Small intestine (tissue), 7 donors: ENCODE data around the gene FAM177B. TPM values are rescaled to one million over a fixed set of nuclear protein-coding genes. Genes with fewer than 3 reads are reported as not detected.
A peak's percentile ranks its signal among the peaks of the same experiment; 100 is the strongest.

Experiments used
- DNase-seq, 2 donors: peaks; one replicate each; pipeline versions ENCODE4 v3.0.0 to v3.0.0-alpha.2; 2013
- FAIRE-seq: peaks from 2 replicates; lab custom pipeline; 2012; peaks lifted over from hg19 to GRCh38; lab: Jason Lieb, UNC
- H3K27ac ChIP-seq, 3 donors: one replicate each; pipeline ENCODE4 v1.5.1; 2013; ENCODE audit warnings: low read length in 2 of 3, mild to moderate bottlenecking in 2 of 3, control low read depth in 1 of 3, inconsistent platforms in 1 of 3, low read depth in 1 of 3, moderate library complexity in 1 of 3
- H3K27me3 ChIP-seq, 3 donors: one replicate each; pipeline ENCODE4 v1.6.1; 2013; ENCODE audit warnings: low read length in 3 of 3, inconsistent platforms in 1 of 3; ENCODE audit not compliant: control insufficient read depth in 3 of 3, insufficient read depth in 3 of 3
- H3K36me3 ChIP-seq, 3 donors: one replicate each; pipeline ENCODE4 v1.6.1; 2013; ENCODE audit warnings: low read length in 3 of 3, inconsistent platforms in 1 of 3, low read depth in 1 of 3, mild to moderate bottlenecking in 1 of 3, moderate library complexity in 1 of 3; ENCODE audit not compliant: control insufficient read depth in 3 of 3, insufficient read depth in 2 of 3
- H3K4me1 ChIP-seq, 3 donors: one replicate each; pipeline ENCODE4 v1.6.1; 2013; ENCODE audit warnings: low read length in 2 of 3, inconsistent platforms in 1 of 3, low read depth in 1 of 3, mild to moderate bottlenecking in 1 of 3, moderate library complexity in 1 of 3; ENCODE audit not compliant: control insufficient read depth in 3 of 3, insufficient read depth in 2 of 3
- H3K4me3 ChIP-seq, 3 donors: one replicate each; pipeline ENCODE4 v1.5.1; 2013; ENCODE audit warnings: low read length in 3 of 3, control low read depth in 1 of 3, inconsistent platforms in 1 of 3, low read depth in 1 of 3, mild to moderate bottlenecking in 1 of 3, moderate library complexity in 1 of 3
- H3K9me3 ChIP-seq, 2 donors: one replicate each; pipeline ENCODE4 v1.6.1; 2013; ENCODE audit warnings: low read depth in 1 of 2, low read length in 1 of 2; ENCODE audit not compliant: control insufficient read depth in 2 of 2, insufficient read depth in 1 of 2
- WGBS, 3 donors: extraction: QIAGEN DNeasy Blood & Tissue Kit; methylation state at CpG; one replicate each; pipeline ENCODE4 v1.1.7; 2013; 5-methylcytosine and 5-hydroxymethylcytosine counted together
- polyA plus RNA-seq, 4 donors: library from polyadenylated mRNA; stranded (reverse) in 3 of 4; unstranded in 1 of 4; fragments of 200-250 nt in 3 of 4; fragments of 120-200 nt in 1 of 4; gene quantifications; one replicate each; pipeline versions ENCODE4 v1.2.1 to v1.2.3, GENCODE V29; 2013
- donor health status: healthy with polysubstance abuse.
- donor health status: control.
- donor health status: control.
- donor health status: Bipolar disorder and iron deficiency.
- donor health status: healthy.

Gene FAM177B
- polyA plus RNA-seq, 4 donors, result 3.8 to 16.5 (median 8.5) TPM

GRCh38 chr1:222768592-222768991 lies 31.6 kb downstream of the FAM177B start:
- no peaks in the 10 kb centered on the region for H3K36me3 ChIP-seq
- H3K9me3 ChIP-seq, result peaks cover 0 to 6% of the 10 kb centered on the region in 2 donors
- H3K27me3 ChIP-seq, result no peaks in the 10 kb centered on the region
- no peak overlapping the region for H3K27ac ChIP-seq
- FAIRE-seq (no peak), DNase-seq (no peak)
- H3K4me3 ChIP-seq, result no peak overlapping the region
- no peaks in the 10 kb centered on the region for H3K4me1 ChIP-seq

DNA sequence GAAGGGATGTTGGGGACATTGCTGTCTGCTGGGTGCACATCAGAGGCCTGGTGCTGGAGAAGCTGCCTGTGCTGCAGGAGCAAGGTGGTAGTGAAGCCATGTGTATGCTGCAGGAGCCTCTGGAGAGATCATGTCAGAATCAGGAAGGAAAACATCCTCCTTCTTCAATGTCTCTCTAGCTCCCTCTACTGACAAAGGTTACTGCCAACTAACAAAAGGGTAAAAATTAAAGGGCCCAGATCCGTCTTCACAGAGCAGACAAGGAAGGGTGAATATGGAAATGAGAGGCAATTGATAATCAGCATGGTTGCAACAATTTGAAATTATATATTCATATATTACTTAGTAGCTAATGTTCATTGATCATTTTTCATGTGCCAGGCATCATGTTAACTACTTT lies 32.2 kb downstream of the FAM177B start:
- no peak overlapping the region for H3K4me3 ChIP-seq
- whole genome bisulfite sequencing, 3 donors, result 52 to 78% (median 54%) methylated on average over 1 of the region's 1 CpG
- H3K27me3 ChIP-seq, result no peaks in the 10 kb centered on the region
- H3K9me3 ChIP-seq, result peaks cover 0 to 6% of the 10 kb centered on the region in 2 donors
- FAIRE-seq (no peak), DNase-seq (peak in 1 of 2 donors; percentile 12)
- H3K36me3 ChIP-seq, result no peaks in the 10 kb centered on the region
- H3K27ac ChIP-seq, result no peak overlapping the region
- no peaks in the 10 kb centered on the region for H3K4me1 ChIP-seq

DNA sequence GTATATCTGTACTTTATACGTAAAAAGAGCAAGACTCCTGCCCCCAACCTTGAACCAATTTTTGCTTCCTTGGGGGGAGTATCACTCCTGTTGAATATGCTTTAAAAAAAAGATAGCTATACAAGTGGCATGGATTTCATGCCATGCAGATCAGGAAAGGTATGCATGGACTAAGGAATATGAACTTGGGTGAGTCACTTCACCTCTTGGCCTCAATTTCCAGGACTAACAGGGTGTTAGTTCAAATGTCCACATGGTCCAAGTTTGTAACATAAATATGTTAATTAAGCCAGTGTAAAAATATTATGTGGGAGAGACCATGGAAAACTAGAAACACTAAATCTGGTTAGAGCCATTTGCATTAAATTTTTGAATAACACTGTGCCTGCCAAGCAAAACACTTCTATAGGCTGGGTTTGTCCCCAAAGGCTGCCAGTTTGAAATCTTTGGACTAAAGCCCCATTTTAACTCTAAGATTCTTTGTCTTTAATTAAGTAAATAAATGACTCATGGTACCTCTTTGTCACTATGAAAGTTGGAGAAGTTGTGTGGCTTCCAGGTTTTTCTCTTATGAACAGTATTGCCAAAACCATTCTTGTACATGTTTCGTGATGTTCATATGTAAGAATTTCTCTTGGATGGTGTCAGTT lies 33.1 kb downstream of the FAM177B start:
- 90 to 91% (median 90%) methylated on average over 2 of the region's 2 CpGs for WGBS, 3 donors
- Histone ChIP-seq H3K27ac (no peak overlapping the region), H3K27me3 (no peaks in the 10 kb centered on the region), H3K9me3 (peaks cover 0 to 6% of the 10 kb centered on the region in 2 donors), H3K4me3 (no peak overlapping the region), H3K36me3 (no peaks in the 10 kb centered on the region), H3K4me1 (no peaks in the 10 kb centered on the region)
- DNase-seq (no peak), FAIRE-seq (no peak)

- DNase-seq (no peak), FAIRE-seq (no peak)
- Histone ChIP-seq H3K36me3 (no peaks in the 10 kb centered on the region), H3K4me1 (no peaks in the 10 kb centered on the region), H3K27ac (no peak overlapping the region), H3K9me3 (peaks cover 0 to 6% of the 10 kb centered on the region in 2 donors), H3K27me3 (no peaks in the 10 kb centered on the region), H3K4me3 (no peak overlapping the region)
- WGBS, 3 donors, result 46 to 77% (median 62%) methylated on average over 4 of the region's 4 CpGs
Observed at GRCh38 chr1:222772996-222773379, 36.0 kb downstream of the FAM177B start.

DNA sequence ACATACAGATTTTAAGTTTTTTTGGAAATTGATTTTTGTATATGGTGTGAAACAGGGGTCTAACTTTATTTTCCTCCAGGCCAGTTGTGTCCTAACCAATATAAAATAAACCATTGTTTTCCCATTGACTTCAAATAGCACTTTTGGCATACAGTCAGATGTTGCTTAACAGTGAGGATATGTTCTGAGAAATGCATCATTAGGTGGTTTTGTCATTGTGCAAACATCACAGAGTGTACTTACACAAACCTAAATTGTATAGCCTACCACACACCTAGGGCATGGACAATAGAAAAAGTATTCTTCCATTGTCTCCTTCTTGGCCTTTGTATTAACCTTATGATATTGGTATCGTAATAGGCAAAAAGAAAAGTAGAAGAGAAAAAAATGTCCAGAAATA lies 40.5 kb downstream of the FAM177B start:
- no peak for FAIRE-seq
- 90 to 100% (median 94%) methylated on average over 1 of the region's 1 CpG for WGBS, 3 donors

DNA sequence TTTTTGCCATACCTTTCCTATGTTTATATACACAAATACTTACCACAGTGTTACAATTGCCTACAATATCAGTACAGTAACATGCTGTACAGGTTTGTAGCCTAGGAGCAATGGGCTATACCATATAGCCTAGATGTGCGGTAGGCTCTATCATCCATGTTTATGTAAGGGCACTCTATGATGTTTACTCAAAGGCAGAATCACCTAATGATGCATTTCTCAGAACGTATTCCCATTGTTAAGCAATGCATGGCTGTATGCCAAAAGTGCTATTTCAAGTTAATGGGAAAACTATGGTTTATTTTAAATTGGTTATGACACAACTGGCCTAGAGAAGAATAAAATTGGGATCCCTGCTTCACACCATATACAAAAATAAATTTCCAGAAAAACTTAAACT lies 41.0 kb downstream of the FAM177B start:
- no peak overlapping the region for H3K4me3 ChIP-seq
- no peaks in the 10 kb centered on the region for H3K4me1 ChIP-seq
- WGBS, 3 donors, result 40 to 45% (median 44%) methylated on average over 2 of the region's 2 CpGs
- FAIRE-seq (no peak), DNase-seq (no peak)
- no peak overlapping the region for H3K27ac ChIP-seq
- no peaks in the 10 kb centered on the region for H3K36me3 ChIP-seq
- H3K9me3 ChIP-seq, result peaks cover 0 to 3% of the 10 kb centered on the region in 2 donors
- H3K27me3 ChIP-seq, result no peaks in the 10 kb centered on the region

More for the DNA sequence above, 40.5 kb downstream of the FAM177B start:
- Histone ChIP-seq H3K27me3 (no peaks in the 10 kb centered on the region), H3K36me3 (no peaks in the 10 kb centered on the region), H3K9me3 (peaks cover 0 to 3% of the 10 kb centered on the region in 2 donors), H3K27ac (no peak overlapping the region), H3K4me3 (no peak overlapping the region), H3K4me1 (no peaks in the 10 kb centered on the region)
- no peak for DNase-seq

DNA sequence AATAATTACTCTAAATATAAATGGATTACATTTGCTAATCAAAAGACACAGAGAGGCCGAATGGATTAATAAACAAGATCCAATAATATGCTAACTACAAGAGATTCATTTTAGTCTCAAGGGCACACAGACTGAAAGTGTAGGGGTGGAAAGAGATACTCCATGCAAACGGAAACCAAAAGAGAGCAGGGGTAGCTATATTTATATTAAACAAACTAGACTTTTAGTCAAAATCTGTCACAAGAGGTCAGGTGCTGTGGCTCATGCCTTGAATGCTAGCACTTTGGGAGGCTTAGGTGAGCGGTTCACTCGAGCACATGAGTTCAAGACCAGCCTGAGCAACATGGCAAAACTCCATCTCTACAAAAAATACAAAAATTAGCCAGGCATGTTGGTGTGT lies 44.2 kb downstream of the FAM177B start:
- Histone ChIP-seq H3K36me3 (no peaks in the 10 kb centered on the region), H3K4me3 (no peak overlapping the region), H3K27me3 (no peaks in the 10 kb centered on the region), H3K27ac (no peak overlapping the region), H3K9me3 (peaks cover 0 to 3% of the 10 kb centered on the region in 2 donors), H3K4me1 (no peaks in the 10 kb centered on the region)
- 58 to 75% (median 66%) methylated on average over 4 of the region's 4 CpGs for WGBS, 3 donors
- DNase-seq (no peak), FAIRE-seq (no peak)

DNA sequence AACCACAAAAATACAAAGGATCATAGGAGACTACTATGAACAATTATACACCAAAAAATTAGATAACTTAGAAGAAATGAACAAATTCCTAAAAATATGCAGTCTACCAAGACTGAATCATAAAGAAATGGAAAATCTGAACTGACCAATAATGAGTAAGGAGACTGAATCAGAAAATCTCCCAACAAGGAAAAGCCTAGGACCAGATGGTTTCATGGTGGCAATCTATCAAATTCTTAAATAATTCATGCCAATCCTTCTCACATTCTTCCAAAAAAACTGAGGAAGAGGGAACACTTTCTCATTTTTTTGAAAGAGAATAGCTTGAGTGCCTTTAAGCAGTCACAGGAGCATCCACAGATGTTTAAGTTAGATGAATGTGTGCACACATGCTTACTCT lies 46.0 kb downstream of the FAM177B start:
- Histone ChIP-seq H3K27me3 (no peaks in the 10 kb centered on the region), H3K27ac (no peak overlapping the region), H3K9me3 (peaks cover 0 to 3% of the 10 kb centered on the region in 2 donors), H3K4me1 (no peaks in the 10 kb centered on the region), H3K36me3 (no peaks in the 10 kb centered on the region), H3K4me3 (no peak overlapping the region)
- FAIRE-seq, result no peak
- DNase-seq, result no peak

DNA sequence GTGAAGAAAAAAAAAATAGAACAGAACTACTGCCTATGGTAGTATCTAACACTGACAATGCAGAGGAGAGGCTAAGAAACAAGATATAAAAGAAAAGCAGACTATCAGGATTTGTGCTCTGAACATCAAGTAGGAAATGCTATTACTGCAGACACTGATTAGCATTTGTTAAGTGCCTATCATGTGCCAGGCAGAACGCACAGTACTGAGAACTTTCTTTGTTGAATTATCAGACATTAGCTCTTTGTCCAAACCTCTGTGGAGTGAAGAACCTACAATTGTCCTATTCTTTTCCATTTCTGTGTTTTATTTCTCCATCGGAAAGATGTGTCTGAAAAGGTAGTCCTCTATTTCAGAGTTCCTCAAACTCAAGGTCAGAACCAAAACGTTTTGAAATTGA lies 47.4 kb downstream of the FAM177B start:
- H3K27me3 ChIP-seq, result no peaks in the 10 kb centered on the region
- FAIRE-seq (no peak), DNase-seq (no peak)
- H3K4me3 ChIP-seq, result no peak overlapping the region
- no peak overlapping the region for H3K27ac ChIP-seq
- peaks cover 0 to 3% of the 10 kb centered on the region in 2 donors for H3K9me3 ChIP-seq
- no peaks in the 10 kb centered on the region for H3K36me3 ChIP-seq
- H3K4me1 ChIP-seq, result no peaks in the 10 kb centered on the region
- 42 to 50% (median 45%) methylated on average over 3 of the region's 3 CpGs for WGBS, 3 donors
